A549 (cell line): ENCODE results near the gene CARMIL1.

Experiments used
- BHLHE40 ChIP-seq: IDR thresholded peaks from 2 replicates; pipeline ENCODE4 v1.6.1; 2012; ENCODE audit warnings: low read depth, low read length, inconsistent platforms
- CHD2 ChIP-seq: fragments of 150-350 bp; IDR thresholded peaks from 2 replicates; pipeline ENCODE4 v1.6.1; 2014; ENCODE audit warnings: low read length; ENCODE audit not compliant: partially characterized antibody
- ELK1 ChIP-seq: fragments of 150-350 bp; IDR thresholded peaks from 2 replicates; pipeline ENCODE4 v1.6.1; 2014; ENCODE audit warnings: low read depth, mild to moderate bottlenecking, low read length
- GATA3 ChIP-seq: IDR thresholded peaks from 2 replicates; pipeline ENCODE4 v1.6.1; 2012; ENCODE audit warnings: borderline replicate concordance
- HEYL ChIP-seq: fragments of 250-450 bp; sonication (Bioruptor Pico); IDR thresholded peaks from 2 replicates; pipeline ENCODE4 v1.8.0; 2021; ENCODE audit warnings: mild to moderate bottlenecking, moderate library complexity
- KDM1A ChIP-seq: fragments of 200-600 bp; sonication (generic); IDR thresholded peaks from 2 replicates; pipeline ENCODE4 v1.6.1; 2016; ENCODE audit warnings: low read depth, mild to moderate bottlenecking
- KDM5A ChIP-seq: fragments of 200-600 bp; sonication (generic); IDR thresholded peaks from 2 replicates; pipeline ENCODE4 v1.6.1; 2016; ENCODE audit warnings: antibody characterized with exemption, mild to moderate bottlenecking
- POLR2A ChIP-seq: IDR thresholded peaks from 2 replicates; pipeline ENCODE4 v1.6.1; 2012; ENCODE audit warnings: mild to moderate bottlenecking, low read length
- RCOR1 ChIP-seq: fragments of 150-350 bp; IDR thresholded peaks from 2 replicates; pipeline ENCODE4 v1.6.1; 2014; ENCODE audit warnings: antibody characterized with exemption, low read length, low read depth
- SMC3 ChIP-seq: fragments of >200 bp; sonication (Bioruptor Twin); formaldehyde crosslinking; IDR thresholded peaks from 3 replicates; pipeline ENCODE4 v1.6.1; 2018; ENCODE audit warnings: inconsistent platforms
- USF2 ChIP-seq: fragments of 450-650 bp; IDR thresholded peaks from 2 replicates; pipeline ENCODE4 v1.6.1; 2014; ENCODE audit warnings: antibody characterized with exemption
- TF ChIP-seq, protein P1 (sequence below): fragments of >200 bp; sonication (Bioruptor Twin); formaldehyde crosslinking; IDR thresholded peaks from 3 replicates; pipeline ENCODE4 v1.5.1; 2016

- TF ChIP-seq, protein P1, sequence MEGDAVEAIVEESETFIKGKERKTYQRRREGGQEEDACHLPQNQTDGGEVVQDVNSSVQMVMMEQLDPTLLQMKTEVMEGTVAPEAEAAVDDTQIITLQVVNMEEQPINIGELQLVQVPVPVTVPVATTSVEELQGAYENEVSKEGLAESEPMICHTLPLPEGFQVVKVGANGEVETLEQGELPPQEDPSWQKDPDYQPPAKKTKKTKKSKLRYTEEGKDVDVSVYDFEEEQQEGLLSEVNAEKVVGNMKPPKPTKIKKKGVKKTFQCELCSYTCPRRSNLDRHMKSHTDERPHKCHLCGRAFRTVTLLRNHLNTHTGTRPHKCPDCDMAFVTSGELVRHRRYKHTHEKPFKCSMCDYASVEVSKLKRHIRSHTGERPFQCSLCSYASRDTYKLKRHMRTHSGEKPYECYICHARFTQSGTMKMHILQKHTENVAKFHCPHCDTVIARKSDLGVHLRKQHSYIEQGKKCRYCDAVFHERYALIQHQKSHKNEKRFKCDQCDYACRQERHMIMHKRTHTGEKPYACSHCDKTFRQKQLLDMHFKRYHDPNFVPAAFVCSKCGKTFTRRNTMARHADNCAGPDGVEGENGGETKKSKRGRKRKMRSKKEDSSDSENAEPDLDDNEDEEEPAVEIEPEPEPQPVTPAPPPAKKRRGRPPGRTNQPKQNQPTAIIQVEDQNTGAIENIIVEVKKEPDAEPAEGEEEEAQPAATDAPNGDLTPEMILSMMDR, result no peak
- TF ChIP-seq HEYL (CRISPR knock-in tag) (no peak), BHLHE40 (no peak), KDM1A (no peak), USF2 (no peak), GATA3 (no peak), SMC3 (no peak), CHD2 (no peak), RCOR1 (no peak), ELK1 (no peak), POLR2A (no peak), KDM5A (no peak)
These were observed 341.2 kb downstream of the CARMIL1 start for GRCh38 chr6:25620391-25620790.
